ENCODE measurements around the gene CCDC91.
A peak's percentile ranks its signal among the peaks of the same experiment; 100 is the strongest.

Gene CCDC91

DNA sequence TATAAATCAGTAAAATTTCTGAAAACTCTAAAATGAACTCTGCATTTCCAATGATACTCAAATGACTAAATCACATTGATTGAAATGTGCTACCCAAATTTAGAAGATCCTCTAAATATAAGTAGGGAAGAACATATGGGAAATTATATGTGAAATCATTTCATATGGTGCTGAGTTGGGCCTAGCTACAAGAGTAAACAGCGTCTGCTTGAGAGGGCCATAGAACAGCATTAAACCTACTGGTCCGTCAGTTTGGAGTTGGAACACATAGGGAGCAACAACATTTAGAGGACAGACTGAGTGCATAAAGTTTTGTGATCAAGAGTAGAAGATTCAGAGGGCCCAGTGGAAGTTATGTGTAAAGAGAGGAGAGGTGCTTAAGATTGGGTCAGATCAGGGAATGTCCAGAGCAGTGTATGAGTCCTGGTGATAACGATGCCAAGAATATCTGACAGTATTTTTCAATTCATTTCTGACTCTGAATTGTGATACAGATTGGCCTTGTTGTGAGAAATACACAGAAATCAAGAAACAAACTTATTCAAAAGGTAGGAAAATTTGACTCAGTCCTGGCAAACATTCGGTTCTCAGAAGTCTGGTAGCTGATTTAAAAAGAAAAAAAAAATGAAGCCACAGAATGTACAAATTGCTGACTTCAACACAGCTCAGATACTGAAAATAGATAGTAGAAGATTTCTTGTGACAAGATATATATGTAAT lies 362.2 kb downstream of the CCDC91 start:
- Histone ChIP-seq H3K27ac (peak overlapping the region in 1 of 21 experiments; percentile 52), H3K4me3 (no peak overlapping the region)

GRCh38 chr12:28555748-28556147 lies 365.5 kb downstream of the CCDC91 start:
- H3K27ac ChIP-seq = no peak overlapping the region
- no peak overlapping the region for H3K4me3 ChIP-seq

DNA sequence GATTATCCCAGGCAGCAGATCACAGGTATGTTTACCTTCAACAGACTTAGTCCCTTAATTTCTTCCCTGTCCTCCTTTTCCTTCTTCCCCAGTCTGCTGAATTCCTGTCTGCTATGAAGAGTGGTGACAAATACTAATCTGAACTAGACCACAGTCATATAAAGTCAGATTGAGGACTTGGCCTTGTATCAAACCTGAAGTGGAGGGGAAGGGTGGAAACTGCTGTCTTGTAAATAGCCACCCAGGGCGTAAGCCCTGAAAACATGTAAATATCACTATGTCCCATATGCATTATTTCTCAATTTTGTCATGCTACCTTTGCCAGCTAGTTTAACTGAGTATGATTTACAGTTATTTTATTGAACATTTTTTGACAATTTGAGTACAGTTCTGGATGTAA lies 368.0 kb downstream of the CCDC91 start:
- Histone ChIP-seq H3K27ac (no peak overlapping the region), H3K4me3 (no peak overlapping the region)

DNA sequence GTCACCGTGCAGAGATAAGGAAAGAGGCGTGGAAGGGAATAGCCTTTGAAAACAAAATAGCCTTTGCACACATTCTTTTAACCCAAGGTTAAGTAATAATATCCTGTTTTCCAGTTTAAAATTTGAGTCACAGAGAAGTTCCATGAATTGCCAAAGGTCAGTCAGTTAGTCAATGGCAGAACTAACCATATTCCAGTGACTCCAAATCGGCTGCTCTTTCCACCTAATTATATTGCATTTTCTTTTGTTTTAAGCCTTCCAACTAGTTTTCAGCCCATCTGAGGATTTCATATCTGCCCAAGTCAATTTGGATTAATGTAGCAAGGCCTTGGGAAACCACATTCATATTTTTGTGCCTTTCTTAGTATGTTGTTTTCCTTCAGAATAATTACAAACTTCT lies 373.0 kb downstream of the CCDC91 start:
- H3K27ac ChIP-seq = peak overlapping the region in 3 of 21 experiments; percentile 33 to 53 (median 40)
- H3K4me3 ChIP-seq = no peak overlapping the region

- H3K4me3 ChIP-seq = no peak overlapping the region
- peak overlapping the region in 2 of 21 experiments; percentile 40 for H3K27ac ChIP-seq
Observed at GRCh38 chr12:28563936-28564335, 373.7 kb downstream of the CCDC91 start.

- H3K27ac ChIP-seq = peak overlapping the region in 6 of 21 experiments; percentile 3 to 77 (median 62)
- no peak overlapping the region for H3K4me3 ChIP-seq
Observed at GRCh38 chr12:28568118-28568517, 377.9 kb downstream of the CCDC91 start.

DNA sequence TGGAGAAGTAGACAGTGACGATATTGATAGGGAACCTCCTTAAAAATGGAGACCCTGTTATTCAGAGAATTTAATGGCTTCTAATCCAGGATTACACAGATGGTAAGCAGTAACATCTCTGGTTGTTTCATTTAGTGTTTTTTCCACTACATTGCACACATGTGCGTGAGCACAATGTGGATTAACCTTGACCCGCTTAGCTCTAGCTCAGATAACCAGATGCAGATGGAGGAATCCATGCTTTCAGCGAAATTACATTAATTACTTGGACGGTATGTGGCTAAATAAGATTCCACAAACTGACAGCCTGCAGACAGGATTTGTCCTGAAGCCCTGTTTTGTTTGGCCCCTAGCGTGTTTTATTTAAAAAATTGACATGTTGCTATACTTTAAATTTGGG lies 378.4 kb downstream of the CCDC91 start:
- Histone ChIP-seq H3K4me3 (no peak overlapping the region), H3K27ac (peak overlapping the region in 7 of 21 experiments; percentile 9 to 77 (median 47))

DNA sequence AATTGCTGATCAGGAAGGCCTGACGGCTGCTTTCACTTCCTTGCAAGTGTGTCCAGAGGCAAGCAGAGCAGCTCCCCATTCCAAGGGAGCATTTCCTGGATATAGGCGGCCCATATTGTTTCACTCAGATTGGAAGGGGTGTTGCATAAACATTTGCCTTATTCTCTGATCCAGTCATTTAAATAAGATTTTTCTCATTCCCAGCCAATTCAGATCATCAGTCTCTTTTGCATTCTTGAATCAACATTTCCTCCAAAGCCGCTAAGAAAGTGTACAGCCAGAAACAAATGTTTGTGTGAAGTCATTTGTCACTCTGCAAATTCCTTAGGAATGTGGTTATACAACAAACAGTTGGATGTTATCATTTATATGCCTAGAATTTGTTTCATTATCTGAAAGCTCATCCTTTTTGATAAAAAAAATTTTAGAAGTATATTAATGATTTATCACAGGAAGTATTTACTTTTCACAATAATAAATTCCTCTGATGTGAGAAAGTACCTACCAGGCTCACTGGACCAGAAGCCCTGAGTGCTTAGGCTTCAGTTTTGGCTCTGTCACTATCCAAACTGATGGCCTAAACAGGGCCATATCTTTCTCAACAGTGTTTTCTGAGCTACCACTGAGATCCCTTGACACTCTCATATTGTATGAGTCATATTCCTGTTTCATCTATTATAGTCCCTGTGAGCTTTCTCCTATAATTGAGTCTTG lies 379.6 kb downstream of the CCDC91 start:
- Histone ChIP-seq H3K4me3 (no peak overlapping the region), H3K27ac (peak overlapping the region in 7 of 21 experiments; percentile 10 to 77 (median 45))

DNA sequence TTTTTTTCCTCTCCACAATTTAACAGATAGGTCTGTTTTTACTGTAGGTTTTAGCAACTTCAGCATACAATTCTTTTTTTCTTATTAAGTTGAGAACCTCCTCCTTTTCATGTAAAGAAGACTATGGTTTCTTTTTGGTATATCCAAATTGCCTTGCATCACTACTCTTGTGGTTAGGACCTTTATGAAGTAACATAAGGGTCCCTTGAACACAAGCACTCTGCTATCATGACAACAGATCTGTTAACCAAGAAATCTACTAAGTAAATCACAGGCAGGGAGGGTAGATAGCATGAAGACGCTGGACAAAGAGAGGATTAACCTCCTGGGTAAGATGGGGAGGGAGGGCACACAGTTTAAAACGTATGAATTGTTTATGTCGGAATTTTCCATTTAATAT lies 380.6 kb downstream of the CCDC91 start:
- Histone ChIP-seq H3K4me3 (no peak overlapping the region), H3K27ac (peak overlapping the region in 1 of 21 experiments; percentile 68)

GRCh38 chr12:28574746-28575592 lies 384.7 kb downstream of the CCDC91 start:
- Histone ChIP-seq H3K27ac (no peak overlapping the region), H3K4me3 (no peak overlapping the region)

GRCh38 chr12:28575593-28576205 lies 385.4 kb downstream of the CCDC91 start:
- Histone ChIP-seq H3K4me3 (no peak overlapping the region), H3K27ac (no peak overlapping the region)

GRCh38 chr12:28578361-28578760 lies 388.1 kb downstream of the CCDC91 start:
- Histone ChIP-seq H3K27ac (no peak overlapping the region), H3K4me3 (no peak overlapping the region)

GRCh38 chr12:28578833-28579252 lies 388.6 kb downstream of the CCDC91 start:
- no peak overlapping the region for H3K27ac ChIP-seq
- no peak overlapping the region for H3K4me3 ChIP-seq

- H3K27ac ChIP-seq = peak overlapping the region in 2 of 21 experiments; percentile 26 to 58
- no peak overlapping the region for H3K4me3 ChIP-seq
Observed at GRCh38 chr12:28582672-28583376, 392.6 kb downstream of the CCDC91 start.

DNA sequence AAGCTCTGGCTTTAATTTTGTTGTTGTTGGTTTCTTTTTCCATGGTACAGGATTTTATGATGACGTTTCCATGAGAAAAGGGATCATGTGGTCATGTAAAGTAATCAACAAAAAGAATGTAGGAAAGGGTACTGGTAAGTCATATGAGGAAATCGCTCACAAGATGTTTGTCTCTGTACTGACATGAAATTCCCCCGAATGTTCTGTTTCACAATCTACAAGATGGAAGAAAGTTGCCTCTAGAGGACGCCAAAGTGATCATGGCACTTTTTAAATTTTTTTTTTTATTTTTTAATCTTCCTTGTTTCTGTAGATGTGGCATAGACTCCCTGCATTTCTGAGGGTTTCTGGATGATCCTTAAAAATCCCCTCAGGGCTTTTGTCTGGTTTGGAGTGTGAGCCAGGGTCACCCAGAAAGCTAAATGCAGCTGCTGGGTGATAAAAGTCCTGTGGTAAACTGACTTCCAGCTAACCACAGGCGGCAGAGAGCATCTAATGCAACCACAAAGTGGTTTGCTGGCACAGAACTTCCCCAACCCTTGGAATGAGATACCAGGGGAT lies 393.5 kb downstream of the CCDC91 start:
- no peak overlapping the region for H3K4me3 ChIP-seq
- H3K27ac ChIP-seq = peak overlapping the region in 3 of 21 experiments; percentile 26 to 58 (median 36)

DNA sequence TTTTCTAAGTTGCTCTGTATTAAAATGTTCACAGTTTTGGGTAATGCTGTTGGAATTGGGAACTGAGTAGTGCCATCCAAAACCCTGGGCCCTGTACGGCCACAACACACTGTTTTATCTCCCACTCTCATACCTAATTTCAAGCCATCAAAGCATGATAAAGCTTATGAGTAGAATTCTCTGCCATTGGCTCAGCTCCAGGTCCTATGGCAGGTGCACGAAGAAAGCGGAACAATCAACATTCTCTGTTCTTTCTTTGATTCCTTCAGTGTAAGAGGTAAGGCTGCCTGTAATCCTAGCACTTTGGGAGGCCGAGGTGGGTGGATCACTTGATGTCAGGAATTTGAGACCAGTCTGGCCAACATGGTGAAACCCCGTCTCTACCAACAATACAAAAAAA lies 394.9 kb downstream of the CCDC91 start:
- no peak overlapping the region for H3K27ac ChIP-seq
- no peak overlapping the region for H3K4me3 ChIP-seq

DNA sequence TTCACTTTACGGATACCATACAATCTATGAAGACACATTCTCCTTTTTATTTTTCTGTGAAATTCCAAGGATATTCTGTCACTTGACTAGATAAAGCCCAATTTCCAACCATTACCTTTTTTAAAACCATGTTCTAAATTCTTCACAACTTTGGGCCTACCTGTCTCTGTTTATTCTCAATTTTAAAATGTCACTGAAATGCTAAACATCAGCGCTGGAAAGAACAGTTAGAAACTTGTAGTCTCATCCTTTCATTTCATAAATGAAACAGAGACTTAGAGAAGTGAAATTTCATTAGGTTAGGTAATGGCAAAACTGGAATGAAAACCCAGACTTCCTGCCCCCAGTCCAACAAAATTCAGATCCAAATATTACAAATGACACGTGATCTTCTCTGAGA lies 396.2 kb downstream of the CCDC91 start:
- H3K4me3 ChIP-seq = no peak overlapping the region
- no peak overlapping the region for H3K27ac ChIP-seq

DNA sequence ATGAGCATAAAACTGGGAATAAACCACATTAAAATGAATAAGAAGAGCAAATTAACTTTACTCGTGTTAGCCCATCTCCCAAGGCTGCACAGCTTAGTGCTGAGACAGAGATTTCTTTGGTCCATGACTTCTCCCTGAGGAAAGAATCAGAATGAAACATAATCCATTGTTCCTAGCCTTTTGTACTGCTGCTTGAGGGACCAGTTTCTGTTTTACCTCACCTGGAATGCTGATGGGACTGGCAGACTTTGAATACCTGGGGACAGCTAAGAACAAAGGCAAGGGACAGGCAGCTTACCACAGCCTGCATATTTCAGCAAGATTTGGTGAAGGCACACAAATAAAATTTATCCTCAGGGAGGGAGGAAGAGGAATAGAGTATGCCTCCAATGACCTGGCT lies 401.6 kb downstream of the CCDC91 start:
- no peak overlapping the region for H3K27ac ChIP-seq

More for the DNA sequence above, 401.6 kb downstream of the CCDC91 start:
- no peak overlapping the region for H3K4me3 ChIP-seq

Data from skin epidermis (tissue), 12 donors.